Measurements from ENCODE around the gene TENM3.

The TENM3 gene

DNA sequence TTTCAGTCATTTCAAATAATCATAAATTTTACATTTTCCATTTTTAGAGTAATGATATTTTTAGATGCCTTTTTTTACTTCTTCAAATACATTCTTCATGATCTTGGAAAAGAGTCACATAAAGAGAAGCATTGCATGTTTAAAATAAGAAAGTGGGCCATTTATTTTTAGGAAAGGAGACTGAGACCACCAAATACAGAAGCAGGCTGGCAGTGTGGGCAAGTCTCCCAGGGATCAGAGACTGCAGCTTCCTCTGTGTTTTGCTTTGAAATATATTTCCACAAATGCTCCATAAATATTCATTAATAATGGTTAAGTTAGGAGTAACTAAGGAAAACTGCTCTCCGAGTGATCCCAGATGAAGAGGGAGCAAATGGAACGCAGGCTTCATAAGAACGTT is 397.3 kb downstream of the TENM3 start:
- no peaks in the 10 kb centered on the region for H3K9me3 ChIP-seq (ENCODE audit: control insufficient read depth in 2 of 2, low read length in 2 of 2)
- H3K4me3 ChIP-seq (ENCODE audit: low read length in 2 of 2), result no peak overlapping the region
- no peaks in the 10 kb centered on the region for H3K4me1 ChIP-seq (ENCODE audit: control insufficient read depth in 2 of 2, insufficient read depth in 2 of 2, low read length in 2 of 2)
- H3K9ac ChIP-seq (ENCODE audit: low read depth in 1 of 2, low read length in 2 of 2), result no peak overlapping the region
- H3K27me3 ChIP-seq (ENCODE audit: control insufficient read depth in 2 of 2, insufficient read depth in 2 of 2, low read length in 2 of 2), result no peaks in the 10 kb centered on the region
- H3K27ac ChIP-seq (ENCODE audit: low read depth in 2 of 2, low read length in 2 of 2), result no peak overlapping the region
- H3K36me3 ChIP-seq (ENCODE audit: control insufficient read depth in 2 of 2, insufficient read depth in 2 of 2, low read length in 2 of 2), result no peaks in the 10 kb centered on the region

- no peaks in the 10 kb centered on the region for H3K4me1 ChIP-seq (ENCODE audit: control insufficient read depth in 2 of 2, insufficient read depth in 2 of 2, low read length in 2 of 2)
- H3K36me3 ChIP-seq (ENCODE audit: control insufficient read depth in 2 of 2, insufficient read depth in 2 of 2, low read length in 2 of 2), result no peaks in the 10 kb centered on the region
- no peak overlapping the region for H3K27ac ChIP-seq (ENCODE audit: low read depth in 2 of 2, low read length in 2 of 2)
- no peak overlapping the region for H3K9ac ChIP-seq (ENCODE audit: low read depth in 1 of 2, low read length in 2 of 2)
- no peak overlapping the region for H3K4me3 ChIP-seq (ENCODE audit: low read length in 2 of 2)
- H3K9me3 ChIP-seq (ENCODE audit: control insufficient read depth in 2 of 2, low read length in 2 of 2), result no peaks in the 10 kb centered on the region
- no peaks in the 10 kb centered on the region for H3K27me3 ChIP-seq (ENCODE audit: control insufficient read depth in 2 of 2, insufficient read depth in 2 of 2, low read length in 2 of 2)
Observed at GRCh38 chr4:182640932-182641331, 397.7 kb downstream of the TENM3 start.

DNA sequence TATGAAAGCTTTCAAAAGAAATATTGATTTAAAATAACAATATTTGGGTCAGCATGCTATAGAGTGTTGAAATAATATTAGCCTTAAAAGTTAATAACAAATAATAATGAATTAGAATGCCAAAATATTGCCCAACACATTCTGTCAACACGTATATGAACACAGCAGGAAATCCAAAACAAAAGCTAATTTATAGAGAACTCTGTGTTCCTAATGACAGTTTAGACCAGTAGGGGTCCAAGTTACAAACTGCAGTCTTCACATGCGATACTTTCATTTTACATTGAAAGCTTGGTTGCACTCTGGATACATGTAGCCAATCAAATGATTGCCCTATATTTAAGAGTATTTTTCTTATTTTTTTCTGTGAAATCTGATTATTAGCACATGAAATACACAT is 399.6 kb downstream of the TENM3 start:
- no peaks in the 10 kb centered on the region for H3K4me1 ChIP-seq (ENCODE audit: control insufficient read depth in 2 of 2, insufficient read depth in 2 of 2, low read length in 2 of 2)
- no peaks in the 10 kb centered on the region for H3K36me3 ChIP-seq (ENCODE audit: control insufficient read depth in 2 of 2, insufficient read depth in 2 of 2, low read length in 2 of 2)
- no peaks in the 10 kb centered on the region for H3K9me3 ChIP-seq (ENCODE audit: control insufficient read depth in 2 of 2, low read length in 2 of 2)
- no peak overlapping the region for H3K27ac ChIP-seq (ENCODE audit: low read depth in 2 of 2, low read length in 2 of 2)
- H3K9ac ChIP-seq (ENCODE audit: low read depth in 1 of 2, low read length in 2 of 2), result no peak overlapping the region
- H3K4me3 ChIP-seq (ENCODE audit: low read length in 2 of 2), result no peak overlapping the region
- no peaks in the 10 kb centered on the region for H3K27me3 ChIP-seq (ENCODE audit: control insufficient read depth in 2 of 2, insufficient read depth in 2 of 2, low read length in 2 of 2)

DNA sequence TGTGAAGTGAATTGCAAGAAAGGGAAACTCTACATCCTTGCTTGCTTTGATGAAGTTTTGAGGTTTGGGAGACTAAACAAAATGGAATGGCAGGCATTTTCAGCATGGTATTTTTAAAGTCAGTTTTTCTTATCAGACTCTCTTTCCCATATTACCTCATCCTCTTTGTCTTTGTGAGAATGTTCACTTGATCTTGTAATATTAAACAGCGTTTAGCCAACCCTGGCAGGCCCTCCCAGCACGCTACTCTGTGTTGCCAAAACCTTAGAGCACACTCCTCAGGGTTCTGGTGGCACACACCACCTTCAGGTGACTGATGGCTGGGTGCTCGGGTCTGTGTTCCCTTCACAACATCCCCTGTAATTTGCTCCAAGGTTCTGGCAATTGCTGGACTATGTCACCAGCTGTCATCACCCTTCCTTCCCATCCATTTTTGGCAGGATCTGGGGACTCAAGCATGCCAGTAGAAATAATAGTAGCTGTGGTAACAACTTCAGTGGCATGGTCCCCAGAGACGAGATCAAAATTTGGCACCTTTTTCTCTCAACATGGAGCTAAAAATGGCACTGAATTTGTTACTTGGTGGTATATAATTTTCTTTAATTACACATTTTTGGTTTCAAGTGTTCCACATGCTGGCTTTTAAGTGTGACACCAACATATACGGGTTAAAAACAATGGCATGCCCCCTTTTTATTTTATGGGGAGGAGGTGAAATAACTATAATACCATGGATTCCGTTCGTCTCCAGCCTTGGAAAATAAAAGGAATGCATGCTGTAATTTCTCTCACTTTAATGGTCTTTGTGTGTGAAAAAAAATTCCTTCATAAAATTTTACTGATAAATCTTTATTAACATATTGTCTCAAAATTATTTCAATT is 400.8 kb downstream of the TENM3 start:
- Histone ChIP-seq H3K27ac (ENCODE audit: low read depth in 2 of 2, low read length in 2 of 2) (no peak overlapping the region), H3K9me3 (ENCODE audit: control insufficient read depth in 2 of 2, low read length in 2 of 2) (no peaks in the 10 kb centered on the region), H3K27me3 (ENCODE audit: control insufficient read depth in 2 of 2, insufficient read depth in 2 of 2, low read length in 2 of 2) (no peaks in the 10 kb centered on the region), H3K4me1 (ENCODE audit: control insufficient read depth in 2 of 2, insufficient read depth in 2 of 2, low read length in 2 of 2) (no peaks in the 10 kb centered on the region), H3K4me3 (ENCODE audit: low read length in 2 of 2) (no peak overlapping the region), H3K9ac (ENCODE audit: low read depth in 1 of 2, low read length in 2 of 2) (no peak overlapping the region), H3K36me3 (ENCODE audit: control insufficient read depth in 2 of 2, insufficient read depth in 2 of 2, low read length in 2 of 2) (no peaks in the 10 kb centered on the region)

DNA sequence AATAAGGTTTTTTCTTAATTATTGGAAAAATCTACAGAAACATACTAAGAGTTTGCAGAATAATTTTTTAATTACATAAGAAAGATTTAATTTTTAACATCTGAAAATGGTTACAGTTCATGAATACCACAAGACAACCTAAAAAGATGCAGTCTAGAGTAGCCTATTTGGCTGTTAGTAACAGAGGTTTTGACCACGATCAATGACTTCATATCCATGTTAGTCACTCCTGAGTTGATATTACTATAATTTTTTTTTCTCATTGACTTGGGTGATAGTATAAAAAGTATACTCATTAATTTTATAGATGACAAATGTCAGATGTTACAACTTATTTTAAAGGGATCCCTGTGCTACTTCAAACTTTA is 401.5 kb downstream of the TENM3 start:
- no peaks in the 10 kb centered on the region for H3K9me3 ChIP-seq (ENCODE audit: control insufficient read depth in 2 of 2, low read length in 2 of 2)
- no peaks in the 10 kb centered on the region for H3K27me3 ChIP-seq (ENCODE audit: control insufficient read depth in 2 of 2, insufficient read depth in 2 of 2, low read length in 2 of 2)
- no peak overlapping the region for H3K9ac ChIP-seq (ENCODE audit: low read depth in 1 of 2, low read length in 2 of 2)
- H3K36me3 ChIP-seq (ENCODE audit: control insufficient read depth in 2 of 2, insufficient read depth in 2 of 2, low read length in 2 of 2), result no peaks in the 10 kb centered on the region
- no peak overlapping the region for H3K4me3 ChIP-seq (ENCODE audit: low read length in 2 of 2)
- H3K4me1 ChIP-seq (ENCODE audit: control insufficient read depth in 2 of 2, insufficient read depth in 2 of 2, low read length in 2 of 2), result no peaks in the 10 kb centered on the region
- H3K27ac ChIP-seq (ENCODE audit: low read depth in 2 of 2, low read length in 2 of 2), result no peak overlapping the region

- no peak overlapping the region for H3K9ac ChIP-seq (ENCODE audit: low read depth in 1 of 2, low read length in 2 of 2)
- no peak overlapping the region for H3K4me3 ChIP-seq (ENCODE audit: low read length in 2 of 2)
- no peaks in the 10 kb centered on the region for H3K4me1 ChIP-seq (ENCODE audit: control insufficient read depth in 2 of 2, insufficient read depth in 2 of 2, low read length in 2 of 2)
- no peak overlapping the region for H3K27ac ChIP-seq (ENCODE audit: low read depth in 2 of 2, low read length in 2 of 2)
- H3K9me3 ChIP-seq (ENCODE audit: control insufficient read depth in 2 of 2, low read length in 2 of 2), result no peaks in the 10 kb centered on the region
- H3K36me3 ChIP-seq (ENCODE audit: control insufficient read depth in 2 of 2, insufficient read depth in 2 of 2, low read length in 2 of 2), result no peaks in the 10 kb centered on the region
- H3K27me3 ChIP-seq (ENCODE audit: control insufficient read depth in 2 of 2, insufficient read depth in 2 of 2, low read length in 2 of 2), result no peaks in the 10 kb centered on the region
Observed at GRCh38 chr4:182645511-182645910, 402.3 kb downstream of the TENM3 start.

DNA sequence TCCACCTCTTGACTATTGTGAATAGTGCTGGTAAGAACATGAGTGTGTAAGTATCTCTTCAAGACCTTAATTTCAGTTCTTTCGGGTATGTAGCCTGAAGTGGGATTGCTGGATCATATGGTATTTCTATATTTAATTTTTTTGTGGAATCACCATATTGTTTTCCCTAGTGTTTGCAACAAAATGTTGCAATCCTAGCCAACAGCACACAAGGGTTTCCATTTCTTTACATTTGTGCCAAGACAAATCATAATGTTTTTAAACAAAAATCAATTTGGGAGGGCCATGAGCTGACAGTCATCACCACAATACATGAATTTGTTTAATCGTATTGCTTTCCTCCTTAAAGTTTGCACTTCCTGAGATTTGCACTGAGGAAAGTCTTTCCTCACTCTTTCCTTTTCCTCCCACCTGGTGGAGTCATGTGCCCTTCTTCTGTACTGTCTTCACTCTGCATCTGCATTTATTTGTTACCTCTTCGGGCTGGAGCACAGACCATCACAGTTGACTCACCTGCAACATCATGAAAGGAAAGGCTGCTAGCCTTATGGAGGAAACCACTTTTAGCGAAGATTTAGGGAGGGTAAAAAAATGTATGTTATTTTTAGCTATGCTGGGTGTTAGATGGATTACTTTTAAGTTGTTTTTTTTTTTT is 404.6 kb downstream of the TENM3 start:
- no peak overlapping the region for H3K9ac ChIP-seq (ENCODE audit: low read depth in 1 of 2, low read length in 2 of 2)
- no peak overlapping the region for H3K4me3 ChIP-seq (ENCODE audit: low read length in 2 of 2)
- H3K27me3 ChIP-seq (ENCODE audit: control insufficient read depth in 2 of 2, insufficient read depth in 2 of 2, low read length in 2 of 2), result no peaks in the 10 kb centered on the region
- H3K9me3 ChIP-seq (ENCODE audit: control insufficient read depth in 2 of 2, low read length in 2 of 2), result no peaks in the 10 kb centered on the region
- no peaks in the 10 kb centered on the region for H3K4me1 ChIP-seq (ENCODE audit: control insufficient read depth in 2 of 2, insufficient read depth in 2 of 2, low read length in 2 of 2)
- H3K36me3 ChIP-seq (ENCODE audit: control insufficient read depth in 2 of 2, insufficient read depth in 2 of 2, low read length in 2 of 2), result no peaks in the 10 kb centered on the region
- no peak overlapping the region for H3K27ac ChIP-seq (ENCODE audit: low read depth in 2 of 2, low read length in 2 of 2)

- Histone ChIP-seq H3K27ac (ENCODE audit: low read depth in 2 of 2, low read length in 2 of 2) (no peak overlapping the region), H3K9ac (ENCODE audit: low read depth in 1 of 2, low read length in 2 of 2) (no peak overlapping the region), H3K27me3 (ENCODE audit: control insufficient read depth in 2 of 2, insufficient read depth in 2 of 2, low read length in 2 of 2) (no peaks in the 10 kb centered on the region), H3K9me3 (ENCODE audit: control insufficient read depth in 2 of 2, low read length in 2 of 2) (no peaks in the 10 kb centered on the region), H3K4me3 (ENCODE audit: low read length in 2 of 2) (no peak overlapping the region), H3K4me1 (ENCODE audit: control insufficient read depth in 2 of 2, insufficient read depth in 2 of 2, low read length in 2 of 2) (no peaks in the 10 kb centered on the region), H3K36me3 (ENCODE audit: control insufficient read depth in 2 of 2, insufficient read depth in 2 of 2, low read length in 2 of 2) (no peaks in the 10 kb centered on the region)
Observed at GRCh38 chr4:182648766-182649165, 405.6 kb downstream of the TENM3 start.

- H3K9me3 ChIP-seq (ENCODE audit: control insufficient read depth in 2 of 2, low read length in 2 of 2), result no peaks in the 10 kb centered on the region
- H3K27me3 ChIP-seq (ENCODE audit: control insufficient read depth in 2 of 2, insufficient read depth in 2 of 2, low read length in 2 of 2), result no peaks in the 10 kb centered on the region
- H3K4me1 ChIP-seq (ENCODE audit: control insufficient read depth in 2 of 2, insufficient read depth in 2 of 2, low read length in 2 of 2), result no peaks in the 10 kb centered on the region
- no peak overlapping the region for H3K27ac ChIP-seq (ENCODE audit: low read depth in 2 of 2, low read length in 2 of 2)
- no peak overlapping the region for H3K4me3 ChIP-seq (ENCODE audit: low read length in 2 of 2)
- H3K36me3 ChIP-seq (ENCODE audit: control insufficient read depth in 2 of 2, insufficient read depth in 2 of 2, low read length in 2 of 2), result no peaks in the 10 kb centered on the region
- H3K9ac ChIP-seq (ENCODE audit: low read depth in 1 of 2, low read length in 2 of 2), result no peak overlapping the region
Observed at GRCh38 chr4:182649698-182650477, 406.7 kb downstream of the TENM3 start.

DNA sequence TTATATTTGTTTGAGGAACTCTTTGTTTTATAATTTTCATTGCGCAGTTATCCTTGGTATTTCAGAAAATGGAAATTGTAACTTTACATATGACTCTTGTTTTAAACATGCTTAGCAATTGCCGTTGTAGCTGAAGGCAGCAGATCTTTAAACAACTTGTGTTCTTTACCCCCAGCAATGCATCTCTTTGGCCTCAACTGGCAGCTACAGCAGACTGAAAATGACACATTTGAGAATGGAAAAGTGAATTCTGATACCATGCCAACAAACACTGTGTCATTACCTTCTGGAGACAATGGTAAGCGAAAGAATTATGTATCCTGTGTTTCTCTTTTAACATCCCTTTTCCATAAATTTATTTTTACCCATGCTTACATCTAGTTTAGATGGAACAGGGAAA is 410.4 kb downstream of the TENM3 start:
- Histone ChIP-seq H3K4me3 (ENCODE audit: low read length in 2 of 2) (no peak overlapping the region), H3K27ac (ENCODE audit: low read depth in 2 of 2, low read length in 2 of 2) (no peak overlapping the region), H3K27me3 (ENCODE audit: control insufficient read depth in 2 of 2, insufficient read depth in 2 of 2, low read length in 2 of 2) (no peaks in the 10 kb centered on the region), H3K9ac (ENCODE audit: low read depth in 1 of 2, low read length in 2 of 2) (no peak overlapping the region), H3K4me1 (ENCODE audit: control insufficient read depth in 2 of 2, insufficient read depth in 2 of 2, low read length in 2 of 2) (no peaks in the 10 kb centered on the region), H3K36me3 (ENCODE audit: control insufficient read depth in 2 of 2, insufficient read depth in 2 of 2, low read length in 2 of 2) (no peaks in the 10 kb centered on the region), H3K9me3 (ENCODE audit: control insufficient read depth in 2 of 2, low read length in 2 of 2) (no peaks in the 10 kb centered on the region)

Data from mucosa of rectum (tissue), 2 donors.